IgD-negative memory B cell (primary cell): ENCODE results near the gene RERE. TPM values are rescaled to one million over a fixed set of nuclear protein-coding genes. Genes with fewer than 3 reads are reported as not detected.
A peak's percentile ranks its signal among the peaks of the same experiment; 100 is the strongest.

Experiments
- H3K27ac Mint-ChIP-seq, 3 donors: one replicate each; pipeline ENCODE4 v1.8.0; 2020 to 2022; ENCODE audit warnings: mild to moderate bottlenecking in 3 of 3, mixed read lengths in 3 of 3, moderate library complexity in 1 of 3
- H3K27me3 Mint-ChIP-seq: one replicate; pipeline ENCODE4 v1.8.0; 2021; ENCODE audit warnings: mixed read lengths
- H3K36me3 Mint-ChIP-seq: one replicate; pipeline ENCODE4 v1.8.0; 2020; ENCODE audit warnings: mild to moderate bottlenecking, mixed read lengths
- H3K4me1 Mint-ChIP-seq, 3 donors: one replicate each; pipeline ENCODE4 v1.8.0; 2020 to 2022; ENCODE audit warnings: mixed read lengths in 3 of 3, mild to moderate bottlenecking in 1 of 3
- H3K4me3 Mint-ChIP-seq, 4 donors: one replicate each; pipeline ENCODE4 v1.8.0; 2020 to 2022; ENCODE audit warnings: mild to moderate bottlenecking in 4 of 4, mixed read lengths in 4 of 4, moderate library complexity in 3 of 4
- H3K9me3 Mint-ChIP-seq, 3 donors: one replicate each; pipeline ENCODE4 v1.8.0; 2020 to 2021; ENCODE audit warnings: mixed read lengths in 3 of 3, mild to moderate bottlenecking in 1 of 3
- polyA plus RNA-seq: library from polyadenylated mRNA; unstranded; fragments of 300-500 nt; fragmentation: Illumina TruSeq; gene quantifications from one replicate; pipeline ENCODE4 v1.2.3, GENCODE V29; 2021

Gene RERE
- polyA plus RNA-seq, 1 donor from 2014 or later = 24.9 TPM

- no peak overlapping the region for H3K27ac Mint-ChIP-seq
- no peaks in the 10 kb centered on the region for H3K27me3 Mint-ChIP-seq
- H3K9me3 Mint-ChIP-seq = no peaks in the 10 kb centered on the region
- peaks cover 22 to 23% (median 22%) of the 10 kb centered on the region in 3 donors for H3K4me1 Mint-ChIP-seq
- no peak overlapping the region for H3K4me3 Mint-ChIP-seq
- H3K36me3 Mint-ChIP-seq = peaks cover 2% of the 10 kb centered on the region
Observed at GRCh38 chr1:8767006-8767405, 50.4 kb downstream of the RERE start.

- no peaks in the 10 kb centered on the region for H3K9me3 Mint-ChIP-seq
- peaks cover 23 to 26% (median 24%) of the 10 kb centered on the region in 3 donors for H3K4me1 Mint-ChIP-seq
- H3K27me3 Mint-ChIP-seq = no peaks in the 10 kb centered on the region
- H3K36me3 Mint-ChIP-seq = peaks cover 2% of the 10 kb centered on the region
- H3K4me3 Mint-ChIP-seq = peak overlapping the region in 1 of 4 donors; percentile 30
- H3K27ac Mint-ChIP-seq = peak overlapping the region in 1 of 3 donors; percentile 59
Observed at GRCh38 chr1:8765198-8765597, 52.2 kb downstream of the RERE start.

- Mint-ChIP-seq H3K36me3 (peaks cover 2% of the 10 kb centered on the region), H3K27me3 (no peaks in the 10 kb centered on the region), H3K27ac (peak overlapping the region in 1 of 3 donors; percentile 63), H3K4me3 (peak overlapping the region in 3 of 4 donors; percentile 47 to 75 (median 72)), H3K9me3 (no peaks in the 10 kb centered on the region), H3K4me1 (peaks cover 23 to 26% (median 24%) of the 10 kb centered on the region in 3 donors)
Observed at GRCh38 chr1:8764293-8764937, 53.0 kb downstream of the RERE start.

- no peaks in the 10 kb centered on the region for H3K27me3 Mint-ChIP-seq
- peaks cover 24 to 26% (median 25%) of the 10 kb centered on the region in 3 donors for H3K4me1 Mint-ChIP-seq
- no peaks in the 10 kb centered on the region for H3K9me3 Mint-ChIP-seq
- peaks cover 2% of the 10 kb centered on the region for H3K36me3 Mint-ChIP-seq
- H3K4me3 Mint-ChIP-seq = peak overlapping the region in 3 of 4 donors; percentile 47 to 75 (median 72)
- H3K27ac Mint-ChIP-seq = no peak overlapping the region
Observed at GRCh38 chr1:8763888-8764287, 53.6 kb downstream of the RERE start.

DNA sequence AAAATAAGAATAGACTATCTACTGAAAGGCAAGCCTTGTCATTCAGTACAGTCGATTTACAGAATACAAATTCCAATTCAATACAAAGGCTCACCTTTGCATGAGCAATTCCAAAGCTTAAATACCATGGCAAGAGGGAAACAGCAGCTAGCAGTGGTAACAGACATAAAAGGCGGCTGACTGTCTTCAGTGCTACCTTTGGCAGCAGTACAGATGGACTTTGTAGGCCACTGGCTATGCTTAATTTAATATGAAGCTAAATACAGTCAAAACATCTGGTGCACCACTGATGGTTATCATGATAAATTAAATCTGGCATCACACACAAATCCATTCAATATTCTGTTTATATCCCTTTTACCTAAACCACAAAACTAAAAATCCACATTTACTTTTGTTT is 62.4 kb downstream of the RERE start:
- H3K27ac Mint-ChIP-seq = peak overlapping the region in 1 of 3 donors; percentile 66
- peaks cover 2 to 19% (median 6%) of the 10 kb centered on the region in 3 donors for H3K4me1 Mint-ChIP-seq
- no peak overlapping the region for H3K4me3 Mint-ChIP-seq
- peaks cover 4% of the 10 kb centered on the region for H3K36me3 Mint-ChIP-seq
- no peaks in the 10 kb centered on the region for H3K27me3 Mint-ChIP-seq
- H3K9me3 Mint-ChIP-seq = no peaks in the 10 kb centered on the region

GRCh38 chr1:8754247-8754650 is 63.2 kb downstream of the RERE start:
- Mint-ChIP-seq H3K4me1 (peaks cover 2 to 19% (median 6%) of the 10 kb centered on the region in 3 donors), H3K27me3 (no peaks in the 10 kb centered on the region), H3K27ac (no peak overlapping the region), H3K9me3 (no peaks in the 10 kb centered on the region), H3K36me3 (peaks cover 4% of the 10 kb centered on the region), H3K4me3 (no peak overlapping the region)

GRCh38 chr1:8753736-8754135 is 63.7 kb downstream of the RERE start:
- no peak overlapping the region for H3K4me3 Mint-ChIP-seq
- peaks cover 4% of the 10 kb centered on the region for H3K36me3 Mint-ChIP-seq
- no peak overlapping the region for H3K27ac Mint-ChIP-seq
- no peaks in the 10 kb centered on the region for H3K9me3 Mint-ChIP-seq
- no peaks in the 10 kb centered on the region for H3K27me3 Mint-ChIP-seq
- peaks cover 0 to 20% (median 6%) of the 10 kb centered on the region in 3 donors for H3K4me1 Mint-ChIP-seq

DNA sequence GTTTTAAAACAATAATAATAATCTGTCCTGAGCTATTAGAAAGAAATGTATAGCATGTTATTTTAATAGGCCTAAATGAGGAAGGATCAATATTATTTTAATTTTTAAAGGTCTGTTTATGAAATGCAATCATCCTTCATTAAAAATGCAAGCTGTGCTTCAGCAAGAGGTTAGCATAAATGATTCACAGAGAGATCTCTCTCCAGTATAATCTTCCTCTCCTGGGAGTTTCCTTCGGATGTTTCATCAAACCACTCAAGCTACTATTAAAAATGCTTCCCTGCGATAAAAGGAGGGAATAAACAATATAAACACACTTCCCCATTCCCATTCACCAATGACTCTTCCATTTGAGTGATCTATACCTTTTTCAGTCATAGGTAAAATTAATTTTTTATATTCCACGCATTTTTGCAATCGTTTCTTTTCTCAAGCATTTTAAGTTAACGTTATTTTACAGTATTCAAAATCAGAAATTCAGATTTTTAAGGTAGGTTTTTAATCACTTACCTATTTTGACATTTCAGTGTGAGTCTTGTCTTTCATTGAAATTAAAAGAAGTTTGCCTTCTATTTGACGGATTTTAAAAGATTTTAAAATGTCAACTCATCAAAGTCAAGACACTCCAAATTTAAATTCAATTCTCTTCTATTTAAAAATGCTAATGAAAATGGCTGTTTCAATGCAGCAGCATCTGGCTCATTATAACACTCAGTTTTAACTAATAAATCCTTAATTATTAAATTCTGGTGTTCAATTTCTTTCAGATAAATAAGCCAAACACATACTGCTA is 64.3 kb downstream of the RERE start:
- no peaks in the 10 kb centered on the region for H3K27me3 Mint-ChIP-seq
- H3K36me3 Mint-ChIP-seq = peaks cover 4% of the 10 kb centered on the region

DNA sequence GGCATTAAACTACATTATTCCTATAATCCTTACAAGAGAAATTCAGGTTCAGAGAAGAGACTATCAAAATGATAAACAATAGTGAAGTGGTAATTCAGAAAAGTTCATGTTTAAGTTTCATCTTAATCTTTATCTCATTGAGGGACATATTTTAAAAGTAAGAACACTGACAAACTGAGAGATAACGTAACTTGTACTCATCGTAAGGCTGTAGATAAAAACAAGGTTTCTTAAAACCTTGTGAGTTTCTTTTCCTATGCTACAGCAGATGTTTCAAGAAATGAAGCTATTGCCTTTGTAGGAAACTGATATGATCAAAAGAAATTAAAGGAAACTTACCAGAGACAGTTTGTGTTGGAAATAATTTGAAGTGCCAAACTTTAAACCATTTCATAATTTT is 65.0 kb downstream of the RERE start:
- peaks cover 4% of the 10 kb centered on the region for H3K36me3 Mint-ChIP-seq
- H3K9me3 Mint-ChIP-seq = no peaks in the 10 kb centered on the region
- H3K4me1 Mint-ChIP-seq = peaks cover 0 to 21% (median 6%) of the 10 kb centered on the region in 3 donors
- no peak overlapping the region for H3K4me3 Mint-ChIP-seq
- no peak overlapping the region for H3K27ac Mint-ChIP-seq
- no peaks in the 10 kb centered on the region for H3K27me3 Mint-ChIP-seq

More for the DNA sequence above, 64.3 kb downstream of the RERE start:
- Mint-ChIP-seq H3K9me3 (no peaks in the 10 kb centered on the region), H3K4me3 (no peak overlapping the region), H3K27ac (no peak overlapping the region), H3K4me1 (peaks cover 0 to 24% (median 6%) of the 10 kb centered on the region in 3 donors)

GRCh38 chr1:8751984-8752383 is 65.5 kb downstream of the RERE start:
- H3K4me3 Mint-ChIP-seq = no peak overlapping the region

GRCh38 chr1:8747879-8748825 is 69.3 kb downstream of the RERE start:
- no peak overlapping the region for H3K4me3 Mint-ChIP-seq
- H3K4me1 Mint-ChIP-seq = peaks cover 1 to 8% (median 5%) of the 10 kb centered on the region in 3 donors
- H3K27me3 Mint-ChIP-seq = no peaks in the 10 kb centered on the region
- no peaks in the 10 kb centered on the region for H3K9me3 Mint-ChIP-seq
- no peak overlapping the region for H3K27ac Mint-ChIP-seq
- peaks cover 2% of the 10 kb centered on the region for H3K36me3 Mint-ChIP-seq

More at GRCh38 chr1:8751984-8752383, 65.5 kb downstream of the RERE start:
- H3K36me3 Mint-ChIP-seq = peaks cover 4% of the 10 kb centered on the region
- no peaks in the 10 kb centered on the region for H3K9me3 Mint-ChIP-seq
- no peak overlapping the region for H3K27ac Mint-ChIP-seq
- no peaks in the 10 kb centered on the region for H3K27me3 Mint-ChIP-seq
- peaks cover 0 to 17% (median 6%) of the 10 kb centered on the region in 3 donors for H3K4me1 Mint-ChIP-seq

DNA sequence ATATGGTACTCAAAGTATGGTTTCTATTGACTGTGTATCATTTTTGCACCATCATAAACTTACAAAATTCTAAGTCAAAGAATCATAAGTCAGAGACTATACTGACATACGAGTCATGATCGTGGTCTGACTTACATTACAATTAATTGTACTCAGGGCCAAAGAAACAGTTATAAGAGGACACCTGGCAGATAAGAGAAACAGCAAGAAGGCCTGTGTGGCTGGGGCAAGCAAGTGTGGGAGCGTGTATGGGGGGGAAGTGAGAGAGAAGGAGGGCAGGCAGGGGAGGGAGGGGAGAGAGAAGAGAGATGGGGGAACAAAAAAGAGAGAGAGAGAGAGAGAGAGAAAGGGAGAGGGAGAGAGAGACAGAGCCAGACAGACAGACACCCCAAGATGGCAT is 70.9 kb downstream of the RERE start:
- no peaks in the 10 kb centered on the region for H3K27me3 Mint-ChIP-seq
- no peaks in the 10 kb centered on the region for H3K9me3 Mint-ChIP-seq
- peaks cover 4 to 8% (median 5%) of the 10 kb centered on the region in 3 donors for H3K4me1 Mint-ChIP-seq
- peaks cover 3% of the 10 kb centered on the region for H3K36me3 Mint-ChIP-seq
- H3K4me3 Mint-ChIP-seq = no peak overlapping the region
- no peak overlapping the region for H3K27ac Mint-ChIP-seq

DNA sequence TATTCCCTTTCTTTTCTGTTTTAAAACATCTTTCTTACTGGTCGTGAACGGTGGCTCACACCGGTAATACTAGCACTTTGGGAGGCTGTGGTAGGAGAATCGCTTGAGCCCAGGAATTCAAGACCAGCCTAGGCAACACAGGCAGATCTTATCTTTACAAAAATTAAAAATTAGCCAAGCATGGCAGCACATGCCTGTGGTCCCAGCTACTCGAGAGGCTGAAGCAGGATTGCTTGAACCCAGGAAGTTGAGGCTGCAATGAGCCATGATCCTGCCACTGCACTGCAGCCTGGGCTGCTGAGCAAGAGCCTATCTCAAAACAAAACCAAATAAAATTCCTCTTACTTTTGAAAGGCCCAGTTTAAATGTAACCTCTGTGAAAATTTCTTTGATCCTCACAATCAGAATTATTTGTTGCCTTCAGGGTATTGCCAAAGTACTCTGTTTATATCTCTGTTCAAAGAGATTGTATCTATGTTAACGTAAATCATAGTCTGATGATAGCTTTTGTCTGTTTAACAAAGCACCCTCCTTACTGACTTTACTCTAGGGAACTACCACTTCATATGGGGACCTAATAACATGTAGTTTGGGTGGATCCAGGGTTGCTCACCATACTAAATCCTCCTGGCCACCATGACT is 71.6 kb downstream of the RERE start:
- no peak overlapping the region for H3K4me3 Mint-ChIP-seq
- H3K27ac Mint-ChIP-seq = no peak overlapping the region
- peaks cover 4 to 8% (median 5%) of the 10 kb centered on the region in 3 donors for H3K4me1 Mint-ChIP-seq
- H3K27me3 Mint-ChIP-seq = no peaks in the 10 kb centered on the region
- no peaks in the 10 kb centered on the region for H3K9me3 Mint-ChIP-seq
- peaks cover 3% of the 10 kb centered on the region for H3K36me3 Mint-ChIP-seq

DNA sequence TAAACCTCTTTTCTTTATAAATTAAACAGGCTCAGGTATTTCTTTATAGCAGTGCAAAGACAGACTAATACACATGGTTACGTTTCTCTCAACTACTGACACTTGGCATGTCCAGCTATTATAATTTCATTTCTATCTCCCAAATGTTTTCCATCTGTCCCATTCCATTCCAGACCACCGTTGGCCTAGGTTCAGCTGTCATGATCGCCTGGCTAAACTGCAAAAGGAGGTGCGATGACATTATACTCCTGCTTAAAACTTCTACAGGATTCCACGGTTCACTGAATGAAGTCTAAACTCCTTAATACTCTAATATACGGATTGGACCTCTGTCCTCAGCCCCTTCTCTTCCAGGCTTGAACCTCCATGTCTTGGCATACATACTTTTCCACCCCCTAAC is 72.1 kb downstream of the RERE start:
- peaks cover 3% of the 10 kb centered on the region for H3K36me3 Mint-ChIP-seq
- no peaks in the 10 kb centered on the region for H3K9me3 Mint-ChIP-seq
- H3K4me1 Mint-ChIP-seq = peaks cover 4 to 8% (median 5%) of the 10 kb centered on the region in 3 donors
- no peak overlapping the region for H3K27ac Mint-ChIP-seq
- no peak overlapping the region for H3K4me3 Mint-ChIP-seq
- no peaks in the 10 kb centered on the region for H3K27me3 Mint-ChIP-seq
